ENCODE data around the gene TWF2.

TWF2 gene

DNA sequence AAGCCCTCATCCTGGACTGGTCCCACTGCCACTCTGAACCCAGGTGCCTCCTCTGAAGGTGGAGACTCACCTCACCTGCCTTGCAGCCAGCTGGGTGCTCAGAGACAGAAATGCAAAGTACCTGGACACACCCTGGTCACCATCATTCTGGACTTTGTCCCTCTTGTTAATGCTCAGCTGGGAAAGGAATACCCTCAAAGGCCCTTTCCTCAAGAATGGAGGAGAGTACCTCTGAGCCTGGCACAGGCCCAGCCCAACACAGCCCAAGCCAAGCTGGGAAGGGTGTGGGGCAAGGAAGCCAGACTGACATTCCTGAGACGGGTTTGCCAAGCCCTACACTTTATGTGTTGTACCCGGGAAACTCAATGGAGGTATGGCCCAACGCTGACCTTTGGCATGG is 42.0 kb downstream of the TWF2 start:
- no peak overlapping the region for H3K4me3 ChIP-seq (ENCODE audit: low read length)
- no peak for DNase-seq (ENCODE audit: low read depth)
- TF ChIP-seq, protein P1, sequence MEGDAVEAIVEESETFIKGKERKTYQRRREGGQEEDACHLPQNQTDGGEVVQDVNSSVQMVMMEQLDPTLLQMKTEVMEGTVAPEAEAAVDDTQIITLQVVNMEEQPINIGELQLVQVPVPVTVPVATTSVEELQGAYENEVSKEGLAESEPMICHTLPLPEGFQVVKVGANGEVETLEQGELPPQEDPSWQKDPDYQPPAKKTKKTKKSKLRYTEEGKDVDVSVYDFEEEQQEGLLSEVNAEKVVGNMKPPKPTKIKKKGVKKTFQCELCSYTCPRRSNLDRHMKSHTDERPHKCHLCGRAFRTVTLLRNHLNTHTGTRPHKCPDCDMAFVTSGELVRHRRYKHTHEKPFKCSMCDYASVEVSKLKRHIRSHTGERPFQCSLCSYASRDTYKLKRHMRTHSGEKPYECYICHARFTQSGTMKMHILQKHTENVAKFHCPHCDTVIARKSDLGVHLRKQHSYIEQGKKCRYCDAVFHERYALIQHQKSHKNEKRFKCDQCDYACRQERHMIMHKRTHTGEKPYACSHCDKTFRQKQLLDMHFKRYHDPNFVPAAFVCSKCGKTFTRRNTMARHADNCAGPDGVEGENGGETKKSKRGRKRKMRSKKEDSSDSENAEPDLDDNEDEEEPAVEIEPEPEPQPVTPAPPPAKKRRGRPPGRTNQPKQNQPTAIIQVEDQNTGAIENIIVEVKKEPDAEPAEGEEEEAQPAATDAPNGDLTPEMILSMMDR (IDR thresholded peaks at IDR 0.05; ENCODE audit: insufficient read depth, low read depth, low read length, missing control alignments) = no peak

DNA sequence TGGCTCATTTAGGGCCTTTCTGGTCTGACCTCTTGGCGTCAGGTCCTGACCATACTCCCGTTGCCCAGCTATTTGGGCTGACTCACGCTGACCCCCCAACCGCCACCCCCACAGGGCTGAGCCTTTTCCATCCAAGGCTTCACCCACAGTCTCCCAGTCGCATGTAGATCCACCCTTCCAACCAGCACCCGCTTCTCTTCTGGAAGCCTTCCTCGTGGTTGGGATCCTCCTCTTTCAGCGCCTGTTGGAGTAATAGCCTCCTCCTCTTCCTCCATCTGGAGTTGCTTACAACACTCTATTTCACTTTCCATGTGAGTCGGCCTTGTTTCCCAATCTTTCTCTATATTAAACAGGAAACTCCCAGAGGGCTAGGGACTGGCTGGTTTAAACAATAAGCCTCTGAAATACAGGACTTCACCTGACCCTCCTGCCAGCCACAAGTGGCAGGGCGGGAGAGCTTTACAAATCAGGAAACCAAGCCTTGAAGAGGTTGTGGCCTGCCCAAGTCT is 43.1 kb downstream of the TWF2 start:
- no peak overlapping the region for H3K4me3 ChIP-seq (ENCODE audit: low read length)
- peak; percentile 69 for DNase-seq (ENCODE audit: low read depth)
- TF ChIP-seq, protein P1 (IDR thresholded peaks at IDR 0.05; ENCODE audit: insufficient read depth, low read depth, low read length, missing control alignments) = no peak

DNA sequence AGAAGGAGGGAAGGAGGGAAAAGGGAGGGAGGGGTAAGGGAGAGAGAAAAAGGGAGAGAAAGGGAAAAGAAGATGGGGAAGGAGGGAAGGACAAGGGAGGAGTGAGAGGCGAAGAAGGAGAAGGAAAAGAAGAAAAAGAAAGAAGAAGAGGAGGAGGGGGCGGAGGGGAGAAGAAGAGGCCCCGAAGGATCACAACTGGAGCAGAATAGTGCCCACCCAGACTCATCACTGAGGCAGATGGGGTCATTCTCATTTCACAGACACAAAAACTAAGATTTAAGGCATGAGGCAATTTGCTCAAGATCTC is 43.7 kb downstream of the TWF2 start:
- no peak for DNase-seq (ENCODE audit: low read depth)
- TF ChIP-seq, protein P1 (IDR thresholded peaks at IDR 0.05; ENCODE audit: insufficient read depth, low read depth, low read length, missing control alignments) = no peak
- no peak overlapping the region for H3K4me3 ChIP-seq (ENCODE audit: low read length)

DNA sequence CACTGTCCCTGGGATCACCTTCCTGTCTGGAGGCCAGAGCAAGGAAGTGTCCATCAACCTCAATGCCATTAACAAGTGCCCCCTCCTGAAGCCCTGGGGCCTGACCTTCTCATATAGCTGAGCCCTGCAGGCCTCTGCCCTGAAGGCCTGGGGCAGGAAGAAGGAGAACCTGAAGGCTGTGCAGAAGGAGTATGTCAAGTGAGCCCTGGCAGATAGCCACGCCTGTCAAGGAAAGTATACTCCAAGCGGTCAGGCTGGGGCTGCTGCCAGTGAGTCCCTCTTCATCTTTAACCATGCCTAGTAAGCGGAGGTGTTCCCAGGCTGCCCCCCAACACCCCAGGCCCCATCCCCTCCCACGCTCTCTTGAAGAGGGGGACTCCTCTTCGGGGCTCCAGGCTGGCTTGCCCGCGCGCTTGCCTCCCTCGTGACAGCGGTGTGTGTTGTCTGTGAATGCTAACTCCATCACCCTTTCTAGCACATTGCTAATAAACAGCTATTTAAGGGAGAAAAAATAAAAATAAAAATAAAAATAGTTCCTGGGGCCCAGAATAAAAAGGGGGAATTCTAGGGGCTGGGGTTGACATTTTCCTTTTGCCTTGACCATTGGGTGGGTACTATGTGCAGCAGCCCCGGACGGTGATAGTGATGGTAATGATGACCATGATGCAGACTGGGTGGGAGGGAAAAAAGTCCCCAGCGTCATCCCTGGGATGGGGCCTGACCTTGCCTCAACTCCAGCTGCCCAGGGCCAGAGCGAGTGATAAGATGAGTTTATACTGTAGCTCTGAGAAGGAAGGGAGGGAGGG is 44.3 kb downstream of the TWF2 start:
- DNase-seq (ENCODE audit: low read depth) = no peak
- no peak overlapping the region for H3K4me3 ChIP-seq (ENCODE audit: low read length)
- TF ChIP-seq, protein P1 (IDR thresholded peaks at IDR 0.05; ENCODE audit: insufficient read depth, low read depth, low read length, missing control alignments) = no peak

DNA sequence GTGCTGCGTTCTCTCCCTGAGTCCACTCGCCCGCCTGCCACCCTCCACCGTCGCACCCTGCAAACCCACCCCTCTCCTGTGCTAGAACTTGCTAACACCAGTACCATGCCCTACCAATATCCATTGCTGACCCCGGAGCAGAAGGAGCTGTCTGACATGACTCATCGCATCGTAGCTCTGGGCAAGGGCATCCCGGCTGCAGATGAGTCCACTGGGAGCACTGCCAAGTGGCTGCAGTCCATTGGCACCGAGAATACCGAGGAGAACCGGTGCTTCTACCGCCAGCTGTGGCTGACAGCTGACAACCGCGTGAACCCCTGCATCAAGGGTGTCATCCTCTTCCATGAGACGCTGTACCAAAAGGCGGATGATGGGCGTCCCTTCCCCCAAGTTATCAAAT is 45.9 kb downstream of the TWF2 start:
- no peak overlapping the region for H3K4me3 ChIP-seq (ENCODE audit: low read length)
- peak; percentile 72 for DNase-seq (ENCODE audit: low read depth)
- TF ChIP-seq, protein P1 (IDR thresholded peaks at IDR 0.05; ENCODE audit: insufficient read depth, low read depth, low read length, missing control alignments) = no peak

DNA sequence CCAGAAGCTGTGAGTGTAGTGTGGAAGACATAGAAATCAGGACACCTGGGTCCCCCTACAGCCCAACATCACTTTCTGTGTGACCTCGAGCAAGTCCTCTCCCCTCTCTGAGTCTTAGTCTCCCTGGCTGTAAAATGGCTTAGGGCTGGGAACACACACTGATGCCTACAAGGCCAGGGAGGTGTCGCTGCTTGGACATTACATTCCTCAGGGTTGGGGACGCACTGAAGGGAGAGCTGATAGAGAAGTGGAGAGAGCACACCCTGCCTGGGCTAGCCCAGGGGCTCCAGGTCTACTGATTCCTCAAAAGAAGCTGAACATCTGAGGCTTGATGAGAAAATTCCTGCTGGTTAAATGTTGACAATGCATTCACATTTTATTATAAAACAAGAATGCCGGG is 47.3 kb downstream of the TWF2 start:
- TF ChIP-seq, protein P1 (IDR thresholded peaks at IDR 0.05; ENCODE audit: insufficient read depth, low read depth, low read length, missing control alignments) = no peak
- no peak for DNase-seq (ENCODE audit: low read depth)

More for the DNA sequence above, 47.3 kb downstream of the TWF2 start:
- H3K4me3 ChIP-seq (ENCODE audit: low read length) = no peak overlapping the region

Measured in epithelial cell of esophagus (primary cell).